GM18861 (cell line): Measurements from ENCODE around the gene TBC1D8B.
"Not testable (repeated sequence)": the region's sequence is repeated elsewhere in the genome, so short reads cannot be mapped to it uniquely, and the experiment has no call there.

Experiments used
- ATAC-seq: cut with Tn5 transposase; IDR thresholded peaks from one replicate; pipeline ENCODE4 v1.9.1; 2021; ENCODE audit not compliant: unreplicated experiment

Gene TBC1D8B

GRCh38 chrX:106802388-106803275 is at the start of gene TBC1D8B:
Gene TBC1D8B, plus strand, starts transcription at chrX:106802673. Its CDS starts 181 bp downstream, at chrX:106802854.
- ATAC-seq, result peak; percentile 95

- ATAC-seq, result not testable (repeated sequence)
These were observed 33.2 kb upstream of the TBC1D8B start for GRCh38 chrX:106769288-106769687.

GRCh38 chrX:106774981-106775380 is 27.5 kb upstream of the TBC1D8B start:
- peak; percentile 78 for ATAC-seq

DNA sequence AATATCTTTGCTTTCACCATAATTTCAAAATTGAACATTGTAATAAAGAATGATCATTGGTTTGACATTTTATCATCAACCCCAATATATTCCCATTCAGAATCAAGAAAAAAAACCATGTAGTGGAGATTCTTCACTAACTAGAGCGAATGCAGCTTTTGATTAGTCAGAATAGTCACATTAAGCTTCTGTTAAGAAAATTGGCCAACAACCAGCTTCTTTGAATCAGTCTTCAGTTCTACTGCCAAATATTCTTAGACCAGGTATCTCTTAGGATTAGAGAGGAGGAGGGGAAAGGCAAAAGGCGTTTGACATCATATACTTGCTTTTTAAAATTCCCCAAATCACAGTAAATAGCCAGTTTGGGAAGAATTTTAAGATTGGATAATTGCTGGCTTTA is 22.2 kb upstream of the TBC1D8B start:
- no peak for ATAC-seq

DNA sequence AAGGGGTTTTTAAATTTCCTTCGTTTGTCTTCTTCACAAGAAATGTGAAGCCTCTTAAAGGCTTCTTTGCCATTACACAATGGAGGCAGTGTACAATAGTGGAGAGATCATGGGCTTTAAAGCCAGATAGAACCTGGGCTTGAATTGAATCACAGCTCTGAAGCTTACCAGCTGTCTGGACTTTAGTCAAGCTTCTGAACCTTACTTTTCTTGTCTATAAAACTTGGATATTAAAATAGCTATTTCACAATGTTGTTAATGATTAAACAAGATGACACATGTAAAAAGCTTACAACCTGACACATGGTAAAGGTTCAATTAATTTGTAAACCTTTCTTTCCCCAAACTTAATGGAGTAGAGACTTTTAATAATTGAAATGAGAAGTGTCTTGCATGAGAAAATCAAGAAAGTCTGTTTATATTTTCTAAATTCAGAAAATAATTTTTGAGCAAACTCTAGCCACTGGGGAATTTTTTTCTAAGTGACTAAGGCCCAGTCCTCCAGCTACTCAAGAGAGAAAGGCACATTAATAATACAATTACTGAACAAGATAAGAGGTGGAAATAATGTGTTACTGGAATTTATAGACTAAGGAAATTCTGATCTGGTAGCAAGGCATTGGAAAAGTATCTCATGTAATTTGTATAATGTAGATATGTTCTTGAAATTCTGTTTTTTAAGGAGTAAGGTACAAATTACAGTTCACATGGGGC is 21.7 kb upstream of the TBC1D8B start:
- ATAC-seq, result no peak

- ATAC-seq, result no peak
These were observed 18.8 kb upstream of the TBC1D8B start for GRCh38 chrX:106783716-106784115.

DNA sequence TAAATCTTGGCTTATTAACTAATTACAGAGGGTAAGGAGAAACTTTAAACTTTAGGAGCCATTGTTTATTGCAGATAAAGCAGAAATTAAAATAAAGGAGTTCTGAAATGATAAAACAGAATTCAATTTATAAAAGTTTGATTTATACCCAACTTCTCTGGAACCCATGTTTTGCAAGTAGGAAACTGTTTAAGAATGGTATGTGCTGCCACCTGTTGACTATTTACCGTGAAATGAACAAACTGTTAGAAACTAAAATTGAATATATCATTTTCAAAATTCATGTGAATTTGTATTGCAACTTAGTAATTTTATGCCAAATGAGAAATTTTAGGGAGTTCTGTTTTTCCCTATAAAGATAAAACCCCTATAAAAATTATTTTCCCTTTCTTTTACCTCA is 11.0 kb upstream of the TBC1D8B start:
- no peak for ATAC-seq

DNA sequence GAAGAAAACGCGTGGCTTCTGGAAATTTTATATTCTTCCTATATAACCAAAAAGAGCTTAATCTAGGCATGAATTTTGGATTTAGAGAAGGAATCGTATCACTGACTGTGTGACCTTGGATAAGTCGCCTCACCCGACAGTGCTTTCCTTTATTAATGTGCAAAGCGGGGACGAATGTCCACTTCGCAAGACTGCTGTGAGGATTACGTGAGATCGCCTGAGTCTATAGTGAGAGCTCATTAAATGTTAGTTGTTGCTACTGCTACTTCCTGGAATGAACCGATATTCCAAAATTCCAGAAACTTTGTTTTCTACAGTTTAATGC is 448 bp upstream of the TBC1D8B start:
- ATAC-seq, result peak; percentile 35

DNA sequence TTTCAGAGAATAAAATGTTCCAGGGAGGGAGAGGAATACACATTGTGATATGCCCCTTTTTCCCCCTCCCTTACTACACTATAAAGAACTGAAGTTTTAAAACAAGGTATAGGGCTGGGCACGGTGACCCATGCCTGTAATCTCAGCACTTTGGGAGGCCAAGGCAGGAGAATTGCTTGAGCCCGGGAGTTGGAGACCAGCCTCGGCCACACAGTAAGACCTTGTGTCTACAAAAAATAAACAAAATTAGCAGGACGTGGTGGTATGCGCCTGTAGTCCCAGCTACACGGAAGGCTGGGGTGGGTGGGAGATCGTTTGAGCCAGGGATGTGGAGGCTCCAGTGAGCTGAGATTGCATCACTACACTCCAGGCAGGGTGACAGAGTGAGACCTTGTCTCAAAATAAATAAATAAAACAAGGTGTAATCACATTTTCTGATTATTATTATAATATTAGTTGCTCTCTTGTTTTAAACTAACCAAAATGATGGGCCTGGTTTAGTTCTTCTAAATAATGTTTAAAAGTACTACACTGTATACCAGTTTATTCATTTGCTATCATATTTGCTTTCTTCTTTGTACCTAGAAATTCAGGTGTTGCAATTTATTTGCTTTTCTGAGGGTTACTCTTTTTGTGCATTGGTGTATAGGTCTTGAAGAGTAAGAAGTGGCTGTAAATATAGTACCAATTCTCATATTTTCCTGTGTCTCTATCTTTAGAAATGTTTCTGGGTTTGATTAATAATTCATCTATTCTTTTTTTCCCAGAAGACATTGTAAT is 8.8 kb downstream of the TBC1D8B start:
- no peak for ATAC-seq

DNA sequence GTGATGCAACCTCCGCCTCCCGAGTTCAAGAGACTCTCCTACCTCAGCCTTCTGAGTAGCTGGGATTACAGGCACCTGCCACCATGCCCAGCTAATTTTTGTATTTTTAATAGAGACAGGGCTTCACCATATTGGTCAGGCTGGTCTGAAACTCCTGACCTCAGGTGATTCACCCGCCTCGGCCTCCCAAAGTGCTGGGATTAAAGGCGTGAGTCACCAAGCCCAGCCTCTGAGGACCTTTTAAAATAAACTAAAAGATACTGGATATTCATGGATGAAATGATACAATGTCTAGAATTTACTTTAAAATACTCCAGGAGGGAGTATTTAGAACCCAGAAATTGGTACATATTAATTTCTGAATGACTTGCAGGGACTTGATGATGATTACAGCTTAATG is 10.5 kb downstream of the TBC1D8B start:
- ATAC-seq, result not testable (repeated sequence)

DNA sequence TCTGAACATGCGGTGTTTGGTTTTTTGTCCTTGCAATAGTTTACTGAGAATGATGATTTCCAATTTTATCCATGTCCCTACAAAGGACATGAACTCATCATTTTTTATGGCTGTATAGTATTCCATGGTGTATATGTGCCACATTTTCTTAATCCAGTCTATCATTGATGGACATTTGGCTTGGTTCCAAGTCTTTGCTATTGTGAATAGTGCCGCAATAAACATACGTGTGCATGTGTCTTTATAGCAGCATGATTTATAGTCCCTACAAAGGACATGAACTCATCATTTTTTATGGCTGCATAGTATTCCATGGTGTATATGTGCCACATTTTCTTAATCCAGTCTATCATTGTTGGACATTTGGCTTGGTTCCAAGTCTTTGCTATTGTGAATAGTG is 11.6 kb downstream of the TBC1D8B start:
- not testable (repeated sequence) for ATAC-seq

GRCh38 chrX:106862972-106863688 is 60.7 kb downstream of the TBC1D8B start:
- peak; percentile 84 for ATAC-seq

DNA sequence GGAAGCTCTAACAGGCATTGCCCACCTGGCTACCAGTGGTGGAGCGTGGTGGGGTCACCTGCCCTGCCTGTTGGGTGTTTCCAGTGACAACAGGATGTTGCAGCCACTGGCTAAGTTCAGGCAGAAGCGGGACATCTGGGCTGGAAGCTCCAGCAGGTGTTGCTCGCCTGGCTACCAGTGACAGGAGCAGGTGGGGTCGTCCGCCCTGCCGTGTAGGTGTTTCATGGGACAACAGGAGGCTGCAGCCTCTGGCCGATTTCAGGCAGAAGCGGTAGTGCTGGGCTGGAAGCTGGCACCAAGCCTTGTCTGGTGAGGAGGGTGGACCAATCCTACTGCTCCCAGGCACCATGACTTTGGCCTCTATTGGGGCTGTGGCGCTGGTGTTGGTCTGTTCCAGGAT is 61.2 kb downstream of the TBC1D8B start:
- no peak for ATAC-seq

- not testable (repeated sequence) for ATAC-seq
These were observed 70.3 kb downstream of the TBC1D8B start for GRCh38 chrX:106872796-106873195.

DNA sequence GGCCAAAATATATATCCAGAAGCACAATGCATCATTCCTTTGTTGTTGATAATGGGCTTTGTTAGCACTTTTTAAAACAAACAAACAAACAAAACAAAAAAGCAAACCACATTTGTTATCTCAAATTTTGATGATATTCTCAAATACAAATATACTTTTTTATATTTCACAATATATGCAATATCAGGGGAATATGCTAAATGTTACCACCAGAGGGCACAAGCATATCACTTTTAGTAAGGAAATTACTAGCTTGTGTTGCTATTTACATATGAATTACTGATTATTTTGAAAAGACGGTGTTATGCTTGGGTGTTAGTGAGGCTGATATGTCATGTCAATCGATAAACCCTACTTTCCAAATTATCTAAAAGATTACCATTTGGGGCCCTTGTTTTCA is 71.6 kb downstream of the TBC1D8B start:
- no peak for ATAC-seq

DNA sequence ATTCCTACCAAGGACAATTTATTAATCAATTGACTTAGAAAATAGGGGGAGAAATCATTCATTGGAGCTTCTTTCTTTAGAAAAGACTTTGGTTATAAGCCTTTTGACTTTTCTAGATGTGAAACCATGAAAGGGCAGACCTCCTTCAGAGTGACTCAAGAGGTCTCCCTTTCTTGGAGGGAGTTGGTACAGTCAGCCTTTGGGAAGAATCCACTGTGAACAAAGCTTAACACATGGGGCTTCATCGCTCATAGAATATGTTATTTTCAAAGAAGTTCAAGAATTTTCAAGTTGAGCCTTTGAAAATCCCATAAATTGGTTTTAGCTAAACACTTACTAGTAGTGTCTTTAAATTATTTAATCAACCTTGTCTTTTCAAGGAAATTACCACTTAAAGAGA is 72.7 kb downstream of the TBC1D8B start:
- no peak for ATAC-seq

DNA sequence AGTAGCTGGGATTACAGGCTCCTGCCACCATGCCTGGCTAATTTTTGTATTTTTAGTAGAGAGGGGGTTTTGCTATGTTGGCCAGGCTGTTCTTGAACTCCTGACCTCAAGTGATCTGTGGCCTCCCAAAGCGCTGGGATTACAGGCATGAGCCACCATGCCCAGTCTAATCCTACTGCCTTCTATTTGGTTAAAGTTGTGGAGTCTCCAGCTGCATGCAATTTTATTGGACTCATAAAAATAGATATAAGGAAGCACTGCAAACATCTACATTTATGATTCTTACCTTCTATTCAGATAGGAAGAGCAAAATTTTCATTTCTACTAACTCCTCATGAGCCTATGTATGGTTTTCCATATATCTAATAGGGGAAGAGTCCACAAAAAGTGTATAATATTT is 87.0 kb downstream of the TBC1D8B start:
- no peak for ATAC-seq

DNA sequence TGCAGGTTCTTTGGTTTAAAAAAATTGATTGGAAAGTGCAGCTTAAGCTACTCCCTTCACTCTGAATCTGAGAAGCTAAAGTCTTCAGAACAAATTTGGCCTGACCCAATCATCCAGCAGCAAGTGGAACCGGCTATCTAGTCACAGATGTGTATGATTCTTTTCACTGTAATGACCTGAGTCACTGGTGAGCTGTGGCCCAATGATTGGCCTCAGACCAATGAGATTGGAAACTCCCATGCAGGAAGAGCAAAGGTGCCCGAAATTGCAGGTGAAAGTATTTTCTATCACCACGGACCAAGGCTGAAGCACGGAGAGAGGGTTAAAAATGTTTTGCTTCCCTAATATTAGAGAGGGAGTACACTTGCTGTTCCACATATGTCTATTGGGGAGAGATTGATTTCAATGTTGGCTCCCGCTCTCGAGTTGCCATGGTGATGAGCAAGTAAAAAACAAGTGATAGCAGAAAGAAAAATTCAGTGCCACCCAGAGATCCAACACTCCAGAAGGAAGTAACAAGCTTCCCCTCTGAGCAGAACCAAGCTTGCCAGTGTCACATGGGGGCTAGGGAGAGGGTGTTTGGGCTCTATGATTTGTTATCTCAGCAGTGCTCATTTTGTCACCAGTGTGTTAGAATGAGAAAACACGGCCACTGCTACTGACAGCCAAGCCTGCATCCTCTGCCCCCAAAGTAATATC is 89.4 kb downstream of the TBC1D8B start:
- ATAC-seq, result no peak

- ATAC-seq, result peak; percentile 66
These were observed 92.0 kb downstream of the TBC1D8B start for GRCh38 chrX:106894392-106894909.

DNA sequence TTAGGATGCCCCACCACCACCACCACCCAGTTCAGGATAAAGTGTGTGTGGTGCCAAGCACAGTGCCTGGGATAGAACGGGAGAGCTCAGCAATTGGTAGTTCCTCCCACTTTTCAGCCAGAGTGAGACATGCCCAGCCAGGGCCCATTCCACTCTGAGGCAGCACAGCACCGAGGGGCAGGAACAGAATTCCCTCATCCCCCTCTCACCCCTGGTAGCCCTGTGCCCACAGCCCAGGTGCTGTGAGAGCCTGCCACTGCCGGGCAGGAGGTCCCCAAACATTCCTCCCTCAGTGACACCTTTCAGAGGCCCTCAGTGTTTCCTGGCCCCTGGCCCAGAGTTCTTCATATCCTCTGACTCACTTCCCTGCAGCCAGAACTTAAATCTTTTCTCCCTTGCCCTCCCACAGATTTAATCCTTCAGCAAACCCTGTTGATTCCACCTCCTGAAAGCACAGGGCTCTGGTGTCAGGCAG is 92.5 kb downstream of the TBC1D8B start:
- no peak for ATAC-seq
